Measurements from ENCODE around the gene SCGB1C1. TPM values are rescaled to one million over a fixed set of nuclear protein-coding genes. Genes with fewer than 3 reads are reported as not detected.
"Not testable (repeated sequence)": the region's sequence is repeated elsewhere in the genome, so short reads cannot be mapped to it uniquely, and the experiment has no call there.

The SCGB1C1 gene
- not detected for total RNA-seq
- not detected for polyA plus RNA-seq (2013, experiment 1 of 2)
- polyA plus RNA-seq (2013, experiment 2 of 2), result not detected
- long read RNA-seq, experiment 1, result 0 reads
- long read RNA-seq, experiment 2, result 0 reads
- long read RNA-seq, experiment 3, result 0 reads
- long read RNA-seq, experiment 4, result 0 reads

- no CpG with 5 or more reads among the region's 11 CpGs for WGBS, 2 experiments (ENCODE audit: insufficient coverage in 1 of 2, insufficient read length in 1 of 2)
- H3K36me3 ChIP-seq (ENCODE audit: control insufficient read depth, insufficient read depth, low read length); H3K4me1 ChIP-seq (ENCODE audit: control insufficient read depth, insufficient read depth, low read length); H3K27me3 ChIP-seq (ENCODE audit: control insufficient read depth, insufficient read depth, low read length, poor library complexity, severe bottlenecking); H3K4me3 ChIP-seq (ENCODE audit: low read length); H3K4me3 Mint-ChIP-seq; H3K9me3 Mint-ChIP-seq; H3K27ac ChIP-seq (ENCODE audit: low read depth, low read length); H3K27ac Mint-ChIP-seq; H3K9me3 ChIP-seq (ENCODE audit: control insufficient read depth, low read length); H3K9ac ChIP-seq (ENCODE audit: extremely low read depth, low read length, poor library complexity, severe bottlenecking); DNase-seq; H3K27me3 Mint-ChIP-seq (ENCODE audit: insufficient read depth); H3K4me1 Mint-ChIP-seq; H3K36me3 Mint-ChIP-seq (ENCODE audit: low read depth): not testable (repeated sequence)
These were observed at the start of gene SCGB1C1 for GRCh38 chr11:192674-193128. TSS of gene SCGB1C1 (plus strand) at chr11:193078. CDS start at chr11:193100, 22 bp downstream.

- not testable (repeated sequence) for H3K36me3 Mint-ChIP-seq (ENCODE audit: low read depth); H3K27ac ChIP-seq (ENCODE audit: low read depth, low read length); H3K4me1 Mint-ChIP-seq; H3K4me1 ChIP-seq (ENCODE audit: control insufficient read depth, insufficient read depth, low read length); H3K36me3 ChIP-seq (ENCODE audit: control insufficient read depth, insufficient read depth, low read length); H3K4me3 Mint-ChIP-seq; H3K27me3 ChIP-seq (ENCODE audit: control insufficient read depth, insufficient read depth, low read length, poor library complexity, severe bottlenecking); H3K9ac ChIP-seq (ENCODE audit: extremely low read depth, low read length, poor library complexity, severe bottlenecking); H3K27me3 Mint-ChIP-seq (ENCODE audit: insufficient read depth); DNase-seq; H3K9me3 Mint-ChIP-seq; H3K9me3 ChIP-seq (ENCODE audit: control insufficient read depth, low read length); H3K4me3 ChIP-seq (ENCODE audit: low read length); H3K27ac Mint-ChIP-seq
- peak; percentile 49 for TF ChIP-seq CTCF (conservative IDR thresholded peaks at IDR 0.05)
- no CpG with 5 or more reads among the region's 13 CpGs for WGBS, 2 experiments (ENCODE audit: insufficient coverage in 1 of 2, insufficient read length in 1 of 2)
These were observed 12.6 kb upstream of the SCGB1C1 start for GRCh38 chr11:180242-180641.

GRCh38 chr11:189200-189783 is 3.6 kb upstream of the SCGB1C1 start:
- not testable (repeated sequence) for H3K36me3 Mint-ChIP-seq (ENCODE audit: low read depth)

GRCh38 chr11:189843-190311 is 3.0 kb upstream of the SCGB1C1 start:
- peak; percentile 48 for TF ChIP-seq CTCF (conservative IDR thresholded peaks at IDR 0.05)
- not testable (repeated sequence) for H3K9ac ChIP-seq (ENCODE audit: extremely low read depth, low read length, poor library complexity, severe bottlenecking)

More at GRCh38 chr11:189200-189783, 3.6 kb upstream of the SCGB1C1 start:
- H3K4me3 ChIP-seq (ENCODE audit: low read length); H3K27ac ChIP-seq (ENCODE audit: low read depth, low read length); H3K9ac ChIP-seq (ENCODE audit: extremely low read depth, low read length, poor library complexity, severe bottlenecking); H3K9me3 ChIP-seq (ENCODE audit: control insufficient read depth, low read length); H3K36me3 ChIP-seq (ENCODE audit: control insufficient read depth, insufficient read depth, low read length); H3K9me3 Mint-ChIP-seq; H3K27ac Mint-ChIP-seq; H3K27me3 ChIP-seq (ENCODE audit: control insufficient read depth, insufficient read depth, low read length, poor library complexity, severe bottlenecking); H3K4me3 Mint-ChIP-seq; H3K4me1 ChIP-seq (ENCODE audit: control insufficient read depth, insufficient read depth, low read length); H3K27me3 Mint-ChIP-seq (ENCODE audit: insufficient read depth); H3K4me1 Mint-ChIP-seq: not testable (repeated sequence)
- peak; percentile 25 for DNase-seq
- 86 to 89% methylated on average over 15 to 19 of the region's 55 CpGs for WGBS, 2 experiments (ENCODE audit: insufficient coverage in 1 of 2, insufficient read length in 1 of 2)

GRCh38 chr11:190546-190945 is 2.3 kb upstream of the SCGB1C1 start:
- not testable (repeated sequence) for H3K27ac Mint-ChIP-seq; H3K27me3 Mint-ChIP-seq (ENCODE audit: insufficient read depth); H3K4me1 ChIP-seq (ENCODE audit: control insufficient read depth, insufficient read depth, low read length); H3K9me3 ChIP-seq (ENCODE audit: control insufficient read depth, low read length); H3K4me3 ChIP-seq (ENCODE audit: low read length); H3K4me3 Mint-ChIP-seq; H3K9ac ChIP-seq (ENCODE audit: extremely low read depth, low read length, poor library complexity, severe bottlenecking); H3K36me3 ChIP-seq (ENCODE audit: control insufficient read depth, insufficient read depth, low read length); H3K27ac ChIP-seq (ENCODE audit: low read depth, low read length); H3K36me3 Mint-ChIP-seq (ENCODE audit: low read depth); H3K27me3 ChIP-seq (ENCODE audit: control insufficient read depth, insufficient read depth, low read length, poor library complexity, severe bottlenecking); H3K9me3 Mint-ChIP-seq; DNase-seq; H3K4me1 Mint-ChIP-seq
- WGBS, 2 experiments (ENCODE audit: insufficient coverage in 1 of 2, insufficient read length in 1 of 2), result 95% methylated on average over 5 of the region's 5 CpGs; no CpG with 5 or more reads in 1 of the 2 experiments

More at GRCh38 chr11:189843-190311, 3.0 kb upstream of the SCGB1C1 start:
- not testable (repeated sequence) for H3K27me3 ChIP-seq (ENCODE audit: control insufficient read depth, insufficient read depth, low read length, poor library complexity, severe bottlenecking); H3K4me1 Mint-ChIP-seq; H3K36me3 Mint-ChIP-seq (ENCODE audit: low read depth); H3K27me3 Mint-ChIP-seq (ENCODE audit: insufficient read depth); H3K27ac Mint-ChIP-seq; H3K36me3 ChIP-seq (ENCODE audit: control insufficient read depth, insufficient read depth, low read length); H3K4me3 ChIP-seq (ENCODE audit: low read length); H3K9me3 Mint-ChIP-seq; DNase-seq; H3K9me3 ChIP-seq (ENCODE audit: control insufficient read depth, low read length); H3K4me1 ChIP-seq (ENCODE audit: control insufficient read depth, insufficient read depth, low read length); H3K4me3 Mint-ChIP-seq; H3K27ac ChIP-seq (ENCODE audit: low read depth, low read length)
- WGBS, 2 experiments (ENCODE audit: insufficient coverage in 1 of 2, insufficient read length in 1 of 2), result 84 to 85% methylated on average over 4 to 7 of the region's 25 CpGs
